DMS153 (cell line): ENCODE measurements around the gene LPCAT2.

Experiments used
- DNase-seq: peaks from one replicate; lab custom pipeline; 2025; lab: John Stamatoyannopoulos, UW

Gene LPCAT2, protein sequence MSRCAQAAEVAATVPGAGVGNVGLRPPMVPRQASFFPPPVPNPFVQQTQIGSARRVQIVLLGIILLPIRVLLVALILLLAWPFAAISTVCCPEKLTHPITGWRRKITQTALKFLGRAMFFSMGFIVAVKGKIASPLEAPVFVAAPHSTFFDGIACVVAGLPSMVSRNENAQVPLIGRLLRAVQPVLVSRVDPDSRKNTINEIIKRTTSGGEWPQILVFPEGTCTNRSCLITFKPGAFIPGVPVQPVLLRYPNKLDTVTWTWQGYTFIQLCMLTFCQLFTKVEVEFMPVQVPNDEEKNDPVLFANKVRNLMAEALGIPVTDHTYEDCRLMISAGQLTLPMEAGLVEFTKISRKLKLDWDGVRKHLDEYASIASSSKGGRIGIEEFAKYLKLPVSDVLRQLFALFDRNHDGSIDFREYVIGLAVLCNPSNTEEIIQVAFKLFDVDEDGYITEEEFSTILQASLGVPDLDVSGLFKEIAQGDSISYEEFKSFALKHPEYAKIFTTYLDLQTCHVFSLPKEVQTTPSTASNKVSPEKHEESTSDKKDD

DNA sequence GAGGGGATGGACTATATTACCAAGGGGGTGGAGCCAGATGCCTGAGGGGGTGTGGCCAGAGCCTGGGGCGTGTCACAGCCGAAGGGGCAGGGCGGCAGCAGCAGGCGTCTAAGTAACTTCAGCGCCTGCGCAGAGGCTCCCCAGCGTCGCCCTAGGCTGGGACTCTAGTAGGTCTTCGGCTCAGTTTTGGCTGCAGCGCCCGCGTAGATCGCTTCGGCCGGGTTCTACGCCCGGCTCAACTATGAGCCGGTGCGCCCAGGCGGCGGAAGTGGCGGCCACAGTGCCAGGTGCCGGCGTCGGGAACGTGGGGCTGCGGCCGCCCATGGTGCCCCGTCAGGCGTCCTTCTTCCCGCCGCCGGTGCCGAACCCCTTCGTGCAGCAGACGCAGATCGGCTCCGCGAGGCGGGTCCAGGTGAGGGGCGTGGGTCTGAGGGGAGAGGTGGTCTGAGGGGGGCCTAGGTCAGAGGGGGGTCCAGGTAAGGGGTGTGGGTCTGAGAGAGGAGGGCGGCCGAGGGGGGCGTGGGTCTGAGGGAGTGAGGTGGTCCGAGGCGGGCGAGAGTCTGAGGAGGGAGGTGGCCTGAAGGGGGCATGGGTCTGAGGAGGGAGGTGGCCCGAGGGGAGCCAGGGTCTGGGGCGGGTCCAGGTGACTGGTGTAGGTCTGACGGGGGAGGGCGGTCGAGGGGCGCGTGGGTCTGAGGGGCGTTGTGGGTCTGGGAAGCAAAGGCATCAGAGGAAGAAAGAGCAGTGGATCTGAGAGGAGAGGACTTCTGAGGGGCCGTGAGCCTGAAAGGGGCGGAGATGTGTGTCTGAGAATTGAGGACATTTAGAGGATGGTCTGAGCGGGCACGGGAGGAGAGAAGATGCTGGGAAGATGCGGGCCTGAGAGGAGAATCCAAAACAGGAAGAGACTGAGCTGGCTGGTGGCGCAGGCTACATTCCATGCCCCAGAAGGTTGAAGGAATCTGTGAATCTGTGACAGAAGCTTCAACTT is at the start of gene LPCAT2:
Gene LPCAT2, plus strand, starts transcription at position 132 of the 991 bp plus-strand sequence. Its CDS starts 110 bp downstream, at position 242.
- peak; percentile 83 for DNase-seq

- DNase-seq: no peak
Observed at GRCh38 chr16:55462241-55462640, 46.6 kb upstream of the LPCAT2 start.

- no peak for DNase-seq
Observed at GRCh38 chr16:55464375-55464774, 44.5 kb upstream of the LPCAT2 start.

GRCh38 chr16:55465077-55465896 is 43.6 kb upstream of the LPCAT2 start:
- DNase-seq: peak; percentile 53

DNA sequence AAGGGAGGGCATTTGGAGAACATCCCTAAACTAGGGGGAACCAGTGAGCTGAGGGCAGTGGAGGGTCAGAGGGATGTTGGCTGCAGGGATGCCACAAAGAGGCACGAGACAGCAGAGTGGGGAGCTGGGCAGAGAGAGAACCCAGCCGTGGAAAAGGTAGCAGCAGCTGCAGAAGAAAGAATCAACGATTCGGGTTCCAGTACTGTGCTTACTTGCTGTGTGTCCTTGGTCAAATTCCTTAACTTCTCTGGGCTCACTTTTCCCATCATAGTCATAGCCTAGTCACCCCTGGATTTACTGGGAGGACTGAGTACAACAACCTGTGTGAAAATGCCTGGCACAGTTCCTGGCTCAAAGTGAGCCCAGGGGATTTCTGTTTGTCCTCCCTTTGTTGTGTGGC is 42.7 kb upstream of the LPCAT2 start:
- DNase-seq: no peak

GRCh38 chr16:55467898-55468297 is 41.0 kb upstream of the LPCAT2 start:
- no peak for DNase-seq

DNA sequence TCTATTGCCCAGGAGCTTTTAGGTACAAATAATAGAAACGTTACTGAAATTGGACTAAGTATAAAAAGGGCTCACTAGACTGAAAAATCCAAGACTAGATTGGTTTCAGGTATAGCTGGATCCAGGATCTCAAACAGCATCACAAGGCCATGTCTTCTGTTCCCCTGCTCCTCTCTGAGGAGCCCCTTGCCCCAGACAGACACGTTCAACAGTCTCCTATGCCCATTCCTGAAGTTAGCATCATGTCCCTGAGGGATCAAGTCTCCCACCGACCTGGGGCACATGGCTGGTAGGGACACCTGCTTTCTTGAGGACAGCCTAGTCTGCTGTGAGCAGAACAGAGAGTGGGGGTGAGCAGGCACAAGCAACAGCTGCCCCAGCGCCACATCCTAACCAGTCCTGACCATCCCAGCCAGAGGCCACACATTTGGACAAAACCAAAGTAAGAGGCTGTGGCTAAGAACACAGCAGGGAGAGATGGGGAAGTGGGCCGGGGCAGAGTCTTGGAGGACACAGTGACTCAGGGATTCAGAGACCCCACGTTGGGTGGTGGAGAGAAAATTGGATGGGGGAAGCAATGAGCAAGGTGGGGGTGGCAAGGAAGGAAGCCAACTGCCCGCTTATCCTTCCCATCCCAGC is 40.4 kb upstream of the LPCAT2 start:
- no peak for DNase-seq

DNA sequence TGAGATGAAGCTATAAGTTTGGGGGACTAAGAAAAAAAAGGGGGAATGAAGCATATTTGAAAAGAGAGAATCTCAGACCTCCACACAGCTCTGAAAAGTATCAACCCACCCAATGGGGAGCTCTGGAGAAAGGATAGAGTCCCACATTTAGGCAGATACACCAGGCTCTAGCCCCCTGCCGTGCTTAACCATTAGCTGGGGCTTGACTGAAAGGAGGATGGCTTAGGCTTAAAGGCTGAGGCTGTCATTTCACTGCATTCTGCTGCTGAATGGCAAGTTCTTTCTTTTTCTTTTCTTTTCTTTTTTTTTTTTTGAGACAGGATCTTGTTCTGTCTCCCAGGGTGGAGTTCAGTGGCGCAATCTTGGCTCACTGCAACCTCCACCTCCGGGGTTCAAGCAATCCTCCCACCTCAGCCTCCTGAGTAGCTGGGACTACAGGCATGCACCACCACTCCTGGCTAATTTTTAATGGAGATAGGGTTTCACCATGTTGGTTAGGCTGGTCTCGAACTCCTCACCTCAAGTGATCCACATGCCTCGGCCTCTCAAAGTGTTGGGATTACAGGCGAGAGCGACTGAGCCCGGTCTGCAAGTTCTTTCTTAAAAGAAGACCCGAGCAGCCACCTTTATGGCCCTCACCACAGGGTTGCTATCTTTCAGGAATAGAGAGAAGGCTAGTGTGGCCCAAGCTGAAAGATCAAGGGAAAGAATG is 38.9 kb upstream of the LPCAT2 start:
- no peak for DNase-seq

- no peak for DNase-seq
Observed at GRCh38 chr16:55470533-55471371, 38.1 kb upstream of the LPCAT2 start.

GRCh38 chr16:55471448-55472097 is 37.3 kb upstream of the LPCAT2 start:
- DNase-seq: no peak

GRCh38 chr16:55473587-55473986 is 35.3 kb upstream of the LPCAT2 start:
- DNase-seq: no peak

GRCh38 chr16:55474821-55475220 is 34.1 kb upstream of the LPCAT2 start:
- DNase-seq: no peak

DNA sequence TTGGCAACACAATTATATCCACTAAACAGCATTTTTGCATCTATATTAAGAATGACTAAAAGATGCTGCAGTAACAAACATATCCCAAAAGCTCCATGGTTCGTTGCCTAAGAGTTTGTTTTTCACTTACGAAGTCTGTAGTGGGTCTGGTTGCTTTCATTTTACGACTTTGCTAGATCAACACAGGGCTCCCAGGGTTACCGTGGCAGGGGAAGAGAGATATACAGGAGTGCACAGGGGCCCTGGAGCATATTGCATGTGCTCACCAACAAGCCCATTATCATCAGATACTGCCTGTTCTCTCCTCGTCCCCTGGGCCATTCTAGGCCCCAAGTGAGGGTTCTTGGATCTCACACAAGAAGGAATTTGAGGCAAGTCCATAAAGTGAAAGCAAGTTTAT is 33.0 kb upstream of the LPCAT2 start:
- no peak for DNase-seq

DNA sequence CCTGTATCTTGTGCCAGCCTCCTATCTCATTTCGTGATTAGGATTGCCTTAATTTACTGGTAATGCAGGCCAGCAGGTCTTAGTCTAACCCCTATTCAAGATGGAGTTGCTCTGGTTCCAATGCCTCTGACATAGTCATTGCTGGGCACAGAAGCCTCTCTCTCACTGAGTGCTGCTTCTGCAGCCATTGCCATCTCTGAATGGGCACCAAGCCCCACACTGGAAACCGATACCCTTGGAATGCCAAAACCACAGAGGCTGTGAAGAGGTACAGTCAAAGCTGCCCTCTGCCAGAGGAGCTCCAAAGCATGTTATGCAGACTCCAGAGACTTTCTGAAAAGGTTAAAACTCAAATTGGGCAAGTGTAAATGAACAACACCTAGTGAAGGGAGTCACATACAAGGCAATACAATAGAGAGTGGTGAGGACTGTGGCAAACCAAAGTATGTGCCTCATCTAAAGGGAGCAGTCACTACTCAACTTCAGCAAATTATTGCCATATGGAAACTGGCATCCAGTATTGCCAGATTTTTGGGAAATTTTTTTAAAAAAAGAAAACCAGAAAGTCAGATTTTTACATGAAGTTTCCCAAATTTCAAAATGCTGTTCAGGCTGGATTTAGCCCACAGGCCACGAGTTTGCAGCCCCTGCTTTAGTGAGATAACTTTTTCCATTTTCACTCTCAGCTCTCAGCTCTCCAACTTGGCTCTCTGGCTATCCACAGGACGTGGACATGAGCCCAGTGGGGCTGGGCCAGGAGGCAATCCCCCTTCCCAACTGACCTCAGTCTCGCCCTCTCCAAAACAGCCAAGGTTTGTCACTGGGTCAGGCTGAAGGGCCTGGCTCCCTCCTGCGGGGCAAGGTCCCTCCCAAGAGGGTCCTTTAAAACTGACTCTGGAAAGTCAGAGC is 32.0 kb upstream of the LPCAT2 start:
- no peak for DNase-seq

DNA sequence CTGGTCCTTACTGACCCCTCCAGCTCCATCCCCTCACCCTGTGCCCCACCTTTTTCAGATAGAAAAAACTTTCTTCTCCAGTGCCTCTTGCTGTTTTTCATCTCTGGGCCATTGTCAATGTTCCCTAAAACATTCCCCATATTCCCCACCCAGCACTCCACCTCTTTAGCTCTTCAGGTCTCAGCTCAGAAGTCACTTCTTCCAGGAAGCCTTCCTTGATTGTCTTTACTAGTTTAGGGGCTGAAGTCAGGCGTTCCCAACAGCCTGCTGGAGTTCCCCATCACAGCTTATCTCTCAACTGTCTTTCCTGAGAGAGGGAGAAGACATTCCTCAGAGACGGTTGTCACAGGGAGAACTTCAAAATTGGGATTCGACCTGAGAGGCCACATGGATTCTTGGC is 31.1 kb upstream of the LPCAT2 start:
- no peak for DNase-seq

DNA sequence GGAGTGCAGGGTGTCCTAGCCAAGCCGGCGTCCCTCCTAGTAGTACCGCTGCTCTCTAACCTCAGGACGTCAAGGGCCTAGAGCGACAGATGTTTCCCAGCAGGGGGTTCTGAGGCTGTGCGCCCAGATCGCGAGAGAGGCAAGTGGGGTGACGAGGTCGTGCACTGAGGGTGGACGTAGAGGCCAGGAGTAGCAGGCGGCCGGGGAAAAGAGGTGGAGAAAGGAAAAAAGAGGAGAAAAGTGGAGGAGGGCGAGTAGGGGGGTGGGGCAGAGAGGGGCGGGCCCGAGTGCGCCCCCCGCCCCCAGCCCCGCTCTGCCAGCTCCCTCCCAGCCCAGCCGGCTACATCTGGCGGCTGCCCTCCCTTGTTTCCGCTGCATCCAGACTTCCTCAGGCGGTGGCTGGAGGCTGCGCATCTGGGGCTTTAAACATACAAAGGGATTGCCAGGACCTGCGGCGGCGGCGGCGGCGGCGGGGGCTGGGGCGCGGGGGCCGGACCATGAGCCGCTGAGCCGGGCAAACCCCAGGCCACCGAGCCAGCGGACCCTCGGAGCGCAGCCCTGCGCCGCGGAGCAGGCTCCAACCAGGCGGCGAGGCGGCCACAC is 29.9 kb upstream of the LPCAT2 start, which contains the start of gene MMP2:
Gene MMP2, plus strand, starts transcription at position 372 of the 603 bp plus-strand sequence. CDS start 282 bp downstream, outside the sequence.
- peak; percentile 13 for DNase-seq

- no peak for DNase-seq
Observed at GRCh38 chr16:55479430-55480140, 29.3 kb upstream of the LPCAT2 start.
